ENCODE measurements around the gene SYT5.

SYT5 gene

DNA sequence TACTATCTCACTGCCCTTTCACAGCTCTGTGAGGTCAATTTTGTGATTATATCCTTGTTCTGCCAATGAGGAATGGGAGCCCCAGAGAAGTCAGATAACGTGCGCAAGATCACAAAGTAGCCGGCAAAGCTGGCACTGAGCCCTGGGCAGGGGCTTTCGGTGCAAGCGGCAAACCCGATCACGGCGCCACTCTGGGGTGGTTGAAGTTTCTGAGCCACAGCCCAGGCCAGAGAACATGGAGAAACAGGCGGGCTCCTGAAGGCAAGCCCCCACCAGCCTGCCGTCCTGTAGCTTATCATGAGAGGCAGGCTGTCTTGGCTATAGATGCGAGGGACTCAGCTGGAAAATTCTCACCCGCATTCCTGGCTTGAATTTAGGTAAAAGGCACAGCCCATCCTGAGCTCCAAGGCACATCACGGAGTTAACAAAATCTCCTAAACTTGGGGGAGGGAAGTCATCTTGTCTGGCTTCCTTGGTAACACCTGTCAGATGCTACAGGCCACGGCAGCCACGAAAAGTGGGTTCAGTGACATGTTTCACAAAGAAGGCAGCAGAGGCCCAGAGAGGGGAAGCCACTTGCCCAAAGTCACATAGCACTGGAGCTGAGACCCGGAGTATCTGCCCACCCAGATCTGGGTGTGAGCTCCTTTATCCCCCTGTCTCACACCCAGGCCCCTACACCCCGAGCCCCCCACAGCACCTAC is 43.5 kb downstream of the SYT5 start:
- Histone ChIP-seq H3K4me1 (ENCODE audit: insufficient read depth, low read length) (peaks cover 3% of the 10 kb centered on the region; the same call in 1 of the 2 replicates), H3K36me3 (ENCODE audit: insufficient read depth, low read length) (peaks cover 30% of the 10 kb centered on the region)

DNA sequence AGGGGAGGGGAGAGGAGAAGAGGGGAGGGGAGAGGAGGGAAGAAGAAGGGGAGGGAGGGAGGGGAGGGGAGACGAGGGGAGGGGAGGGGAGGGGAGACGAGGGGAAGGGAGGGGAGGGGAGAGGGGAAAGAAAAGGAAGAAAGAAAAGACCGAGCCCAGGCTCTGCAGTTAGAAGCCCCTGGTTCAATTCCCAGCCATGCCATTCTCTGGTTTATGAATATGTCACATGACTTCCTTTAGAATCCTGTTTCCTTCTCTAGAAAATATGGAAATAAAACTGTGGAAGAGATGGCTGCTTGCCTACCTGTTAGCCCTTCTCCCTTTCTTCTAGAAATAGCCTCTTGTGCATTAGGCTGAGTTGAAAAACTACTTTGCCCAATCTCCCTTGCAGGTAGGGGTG is 45.4 kb downstream of the SYT5 start:
- Histone ChIP-seq H3K27me3 (ENCODE audit: insufficient read depth, low read length) (no peaks in the 10 kb centered on the region), H3K4me1 (ENCODE audit: insufficient read depth, low read length) (no peaks in the 10 kb centered on the region), H3K27ac (ENCODE audit: low read depth, low read length) (no peak overlapping the region), H3K4me3 (ENCODE audit: low read length) (no peak overlapping the region), H3K9ac (ENCODE audit: low read depth, low read length) (no peak overlapping the region), H3K36me3 (ENCODE audit: insufficient read depth, low read length) (peaks cover 30% of the 10 kb centered on the region), H3K9me3 (ENCODE audit: insufficient read depth, low read depth, low read length) (no peaks in the 10 kb centered on the region)
- WGBS, result 57% methylated on average over 1 of the region's 3 CpGs

More for the DNA sequence above, 43.5 kb downstream of the SYT5 start:
- Histone ChIP-seq H3K27me3 (ENCODE audit: insufficient read depth, low read length) (no peaks in the 10 kb centered on the region), H3K4me3 (ENCODE audit: low read length) (no peak overlapping the region), H3K27ac (ENCODE audit: low read depth, low read length) (no peak overlapping the region), H3K9ac (ENCODE audit: low read depth, low read length) (no peak overlapping the region), H3K9me3 (ENCODE audit: insufficient read depth, low read depth, low read length) (no peaks in the 10 kb centered on the region)
- WGBS, result 96% methylated on average over 17 of the region's 17 CpGs

DNA sequence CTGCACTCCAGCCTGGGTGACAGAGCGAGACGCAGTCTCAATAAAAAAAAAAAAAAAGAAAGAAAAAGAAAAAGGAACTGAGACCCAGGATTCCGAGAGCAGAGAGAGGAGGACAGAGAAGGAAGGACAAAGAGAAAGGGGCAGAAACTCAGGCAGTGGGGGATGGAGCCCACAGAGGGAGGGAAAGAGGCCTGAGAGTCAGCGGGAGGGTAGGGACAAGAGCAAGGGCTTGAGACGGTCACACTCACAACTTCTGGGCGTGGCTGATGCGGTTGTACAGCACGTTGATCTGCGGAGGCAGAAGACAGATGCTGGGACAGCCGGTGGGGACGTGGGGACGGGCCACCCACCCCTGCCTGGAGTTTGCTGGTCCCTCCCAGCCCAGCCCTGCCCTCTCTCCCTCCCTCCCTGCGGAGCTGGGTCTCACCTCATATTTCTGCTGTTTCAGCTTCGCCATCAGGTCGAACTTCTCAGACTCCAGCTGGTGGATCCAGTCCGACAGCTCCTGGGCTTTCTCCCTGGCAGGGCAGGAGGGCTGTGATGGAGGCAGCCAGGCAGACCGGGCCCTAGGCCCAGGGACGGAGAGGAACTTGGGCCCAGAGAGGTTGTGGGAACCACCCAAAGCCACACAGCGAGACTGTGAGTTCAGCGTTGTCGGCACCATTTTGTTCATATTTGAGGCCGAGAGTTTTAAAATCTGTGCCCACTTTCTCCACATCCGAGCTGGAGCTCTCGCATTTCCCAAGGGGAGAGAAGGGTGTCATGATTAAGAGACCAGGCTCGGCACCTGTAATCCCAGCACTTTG is 46.2 kb downstream of the SYT5 start:
- Histone ChIP-seq H3K36me3 (ENCODE audit: insufficient read depth, low read length) (peaks cover 26% of the 10 kb centered on the region), H3K4me1 (ENCODE audit: insufficient read depth, low read length) (no peaks in the 10 kb centered on the region), H3K27me3 (ENCODE audit: insufficient read depth, low read length) (no peaks in the 10 kb centered on the region), H3K9ac (ENCODE audit: low read depth, low read length) (no peak overlapping the region), H3K4me3 (ENCODE audit: low read length) (no peak overlapping the region), H3K27ac (ENCODE audit: low read depth, low read length) (peak overlapping the region; percentile 35; the same call in 1 of the 2 replicates), H3K9me3 (ENCODE audit: insufficient read depth, low read depth, low read length) (no peaks in the 10 kb centered on the region)
- WGBS, result 87% methylated on average over 25 of the region's 25 CpGs

DNA sequence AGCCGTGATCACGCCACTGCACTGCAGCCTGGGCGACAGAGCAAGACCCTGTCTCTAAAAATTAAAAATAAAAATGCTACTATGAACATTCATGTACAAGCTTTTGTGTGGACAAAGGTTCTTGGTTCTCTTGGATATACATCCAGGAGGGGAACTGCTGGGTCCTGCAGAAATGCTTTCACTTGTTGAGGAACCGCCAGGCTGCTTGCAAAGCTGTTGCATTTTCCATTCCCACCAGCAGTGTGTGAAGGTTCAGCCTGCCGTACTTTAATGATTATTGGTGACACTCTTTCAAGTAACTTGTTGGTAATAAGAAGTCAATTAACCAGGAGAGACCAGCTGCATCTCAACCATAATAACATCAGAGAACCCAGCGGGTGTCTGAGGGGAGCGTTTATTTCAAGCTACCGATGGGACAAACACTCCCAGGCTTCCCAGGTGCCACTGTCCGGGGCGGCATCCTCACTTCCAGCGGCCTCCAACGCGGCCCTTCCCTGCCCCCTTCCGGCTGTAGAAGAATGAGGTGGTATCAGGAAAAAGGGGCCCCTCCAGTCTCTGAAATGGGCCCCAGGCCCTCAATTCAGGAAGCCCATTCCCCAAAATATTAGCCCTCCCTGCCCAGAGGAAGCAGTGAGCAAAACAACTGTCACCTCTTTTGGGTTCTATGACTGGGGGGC is 47.5 kb downstream of the SYT5 start:
- H3K36me3 ChIP-seq (ENCODE audit: insufficient read depth, low read length), result peaks cover 26% of the 10 kb centered on the region
- no peak overlapping the region for H3K9ac ChIP-seq (ENCODE audit: low read depth, low read length)
- H3K27me3 ChIP-seq (ENCODE audit: insufficient read depth, low read length), result no peaks in the 10 kb centered on the region
- H3K4me1 ChIP-seq (ENCODE audit: insufficient read depth, low read length), result no peaks in the 10 kb centered on the region
- WGBS, result 85% methylated on average over 14 of the region's 14 CpGs
- H3K27ac ChIP-seq (ENCODE audit: low read depth, low read length), result no peak overlapping the region
- no peaks in the 10 kb centered on the region for H3K9me3 ChIP-seq (ENCODE audit: insufficient read depth, low read depth, low read length)
- H3K4me3 ChIP-seq (ENCODE audit: low read length), result no peak overlapping the region

DNA sequence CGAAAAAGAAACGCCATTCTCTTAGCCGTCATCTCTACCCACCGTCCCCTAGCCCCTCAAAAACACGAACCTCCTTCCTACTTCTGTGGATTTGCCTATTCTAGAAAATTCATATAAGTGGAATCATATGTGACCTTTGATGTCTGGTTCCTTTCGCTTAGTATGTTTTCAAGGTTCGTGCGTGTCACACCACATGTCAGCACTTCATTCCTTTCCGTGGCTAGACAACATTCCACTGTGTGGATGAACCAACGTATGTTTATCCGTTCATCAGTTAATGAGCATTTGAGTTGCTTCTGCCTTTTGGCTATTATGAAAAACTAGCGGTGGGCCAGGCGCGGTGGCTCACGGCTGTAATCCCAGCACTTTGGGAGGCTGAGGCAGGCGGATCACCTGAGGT is 48.7 kb downstream of the SYT5 start:
- H3K4me1 ChIP-seq (ENCODE audit: insufficient read depth, low read length), result no peaks in the 10 kb centered on the region
- no peak overlapping the region for H3K9ac ChIP-seq (ENCODE audit: low read depth, low read length)
- H3K36me3 ChIP-seq (ENCODE audit: insufficient read depth, low read length), result peaks cover 23% of the 10 kb centered on the region
- H3K9me3 ChIP-seq (ENCODE audit: insufficient read depth, low read depth, low read length), result no peaks in the 10 kb centered on the region
- WGBS, result 95% methylated on average over 16 of the region's 16 CpGs
- no peak overlapping the region for H3K27ac ChIP-seq (ENCODE audit: low read depth, low read length)
- no peaks in the 10 kb centered on the region for H3K27me3 ChIP-seq (ENCODE audit: insufficient read depth, low read length)
- H3K4me3 ChIP-seq (ENCODE audit: low read length), result no peak overlapping the region

Data from HUES64 (cell line).